Activated CD8-positive, alpha-beta memory T cell treated with anti-CD3 and anti-CD28 coated beads, Interleukin-2, amount 10 ng/mL, durations not matched to agents 7 days and 5 days (primary cell): ENCODE measurements around the gene PIGL. TPM values are rescaled to one million over a fixed set of nuclear protein-coding genes. Genes with fewer than 3 reads are reported as not detected.
"Not testable (repeated sequence)": the region's sequence is repeated elsewhere in the genome, so short reads cannot be mapped to it uniquely, and the experiment has no call there.

Source experiments
- ATAC-seq: fragments of 150-1000 bp; cut with Tn5 transposase; one replicate; pipeline ENCODE4 v1.10.0; 2021; ENCODE audit warnings: moderate library complexity
- CTCF ChIA-PET: fragments of 350-600 bp; sonication (Branson Sonifier 250); formaldehyde crosslinking; loops from one replicate; lab custom pipeline; 2021; ENCODE audit warnings: antibody characterized with exemption; lab: Charles Lee
- DNase-seq: peaks from one replicate; pipeline ENCODE4 v3.0.0-alpha.2; 2020
- H3K27ac Mint-ChIP-seq: one replicate; pipeline ENCODE4 v1.8.0; 2021; ENCODE audit warnings: mild to moderate bottlenecking, mixed read lengths
- H3K27me3 Mint-ChIP-seq: one replicate; pipeline ENCODE4 v1.8.0; 2021; ENCODE audit warnings: mixed read lengths
- H3K36me3 Mint-ChIP-seq: one replicate; pipeline ENCODE4 v1.8.0; 2021; ENCODE audit warnings: mild to moderate bottlenecking, mixed read lengths
- H3K4me1 Mint-ChIP-seq: one replicate; pipeline ENCODE4 v1.8.0; 2021; ENCODE audit warnings: mixed read lengths
- H3K4me3 Mint-ChIP-seq: one replicate; pipeline ENCODE4 v1.8.0; 2021; ENCODE audit warnings: mild to moderate bottlenecking, moderate library complexity, mixed read lengths
- H3K9me3 Mint-ChIP-seq: one replicate; pipeline ENCODE4 v1.8.0; 2022; ENCODE audit warnings: low read depth, mixed read lengths
- total RNA-seq, 2 experiments: library from RNA; stranded (reverse); gene quantifications; one replicate each; pipeline ENCODE4 v1.2.3, GENCODE V29; 2021

PIGL gene
- total RNA-seq, 2 experiments from 2014 or later, result 27.9 to 37.6 TPM

DNA sequence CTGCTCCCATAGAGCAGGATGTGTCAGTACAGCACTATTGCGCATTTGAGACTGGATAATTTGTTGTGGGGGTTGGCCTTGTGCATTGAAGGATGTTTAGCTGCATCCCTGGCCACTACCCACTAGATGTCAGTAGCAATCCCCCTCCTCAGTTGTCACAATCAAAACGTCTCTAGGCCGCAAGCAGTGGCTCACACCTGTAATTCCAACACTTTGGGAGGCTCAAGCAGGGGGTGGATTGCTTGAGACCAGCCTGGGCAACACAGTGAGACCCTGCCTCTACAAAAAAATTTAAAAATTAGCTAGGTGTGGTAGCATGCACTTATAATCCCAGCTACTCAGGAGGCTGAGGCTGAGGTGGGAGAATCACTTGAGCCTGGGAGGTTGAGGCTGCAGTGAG is 87.8 kb downstream of the PIGL start:
- ATAC-seq, result no peak
- Mint-ChIP-seq H3K27ac (no peak overlapping the region), H3K4me1 (no peaks in the 10 kb centered on the region)

GRCh38 chr17:16306211-16306610 is 89.2 kb downstream of the PIGL start:
- DNase-seq (no peak), ATAC-seq (no peak)
- H3K27me3 Mint-ChIP-seq, result no peaks in the 10 kb centered on the region
- H3K27ac Mint-ChIP-seq, result no peak overlapping the region
- peaks cover 6% of the 10 kb centered on the region for H3K36me3 Mint-ChIP-seq
- CTCF ChIA-PET, result interaction anchor here (1.2 to 1.9 kb wide), 3 partner anchors 10 to 35 kb away, joined by 3 to 5 read pairs (median 3); no protein-coding TSS in a partner anchor
- H3K9me3 Mint-ChIP-seq, result no peaks in the 10 kb centered on the region
- H3K4me3 Mint-ChIP-seq, result no peak overlapping the region
- H3K4me1 Mint-ChIP-seq, result peaks cover 5% of the 10 kb centered on the region

More for the DNA sequence above, 87.8 kb downstream of the PIGL start:
- Mint-ChIP-seq H3K27me3 (no peaks in the 10 kb centered on the region), H3K4me3 (no peak overlapping the region), H3K36me3 (peaks cover 1% of the 10 kb centered on the region), H3K9me3 (no peaks in the 10 kb centered on the region)
- no peak for DNase-seq
- CTCF ChIA-PET, result interaction anchor here (0.9 to 1.9 kb wide), 12 partner anchors 8 to 110 kb away, joined by 3 to 8 read pairs (median 4); partner anchors contain the start of genes TRPV2 and UBB

GRCh38 chr17:16312061-16312460 is 95.1 kb downstream of the PIGL start:
- H3K4me3 Mint-ChIP-seq, H3K27me3 Mint-ChIP-seq, CTCF ChIA-PET, ATAC-seq, H3K9me3 Mint-ChIP-seq, H3K27ac Mint-ChIP-seq, H3K36me3 Mint-ChIP-seq, DNase-seq: not testable (repeated sequence)
- H3K4me1 Mint-ChIP-seq, result peaks cover 18% of the 10 kb centered on the region

DNA sequence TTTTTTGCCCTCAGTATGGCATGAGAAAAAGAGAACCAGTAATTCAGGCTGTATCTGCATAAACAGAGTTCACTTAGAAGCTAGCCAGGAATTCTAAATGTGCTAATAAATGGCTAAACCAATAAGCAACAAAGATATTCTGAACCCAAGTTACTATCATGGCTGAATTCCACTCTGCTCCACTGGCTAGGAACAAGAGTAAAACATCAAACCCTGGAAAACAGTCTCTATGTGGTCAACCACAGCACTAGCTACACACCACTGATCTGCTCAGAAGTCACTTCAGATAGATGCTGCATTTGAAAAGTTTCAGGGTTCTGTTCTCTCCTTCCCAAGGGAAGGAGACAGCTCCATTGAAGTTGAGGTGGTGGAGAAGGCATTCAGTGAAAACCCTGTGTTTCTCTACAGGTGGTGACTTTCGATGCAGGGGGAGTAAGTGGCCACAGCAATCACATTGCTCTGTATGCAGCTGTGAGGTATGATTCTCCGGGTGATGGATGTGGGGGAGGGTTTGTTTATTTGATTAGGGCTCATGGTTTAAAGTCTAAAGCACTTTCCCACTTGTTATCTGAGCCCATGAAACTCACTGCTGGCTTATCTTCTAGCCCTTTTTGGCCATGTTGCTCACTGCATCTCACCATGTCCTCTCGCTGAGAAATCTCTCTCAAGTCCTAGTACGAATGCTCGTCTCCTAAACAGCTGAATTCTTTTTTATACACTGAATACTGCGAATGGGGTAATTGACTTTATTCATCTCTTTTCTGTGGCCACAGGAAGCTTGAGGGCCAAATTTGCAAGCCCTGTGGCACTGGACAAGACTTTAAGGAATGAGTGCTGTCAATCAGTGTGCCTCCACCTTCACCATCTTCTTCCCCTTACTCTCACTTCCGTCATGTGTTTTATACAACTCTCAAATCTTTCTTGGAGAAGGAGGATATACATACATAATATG is 96.4 kb downstream of the PIGL start:
- Mint-ChIP-seq H3K4me1 (peaks cover 18% of the 10 kb centered on the region), H3K27me3 (no peaks in the 10 kb centered on the region), H3K36me3 (peaks cover 8% of the 10 kb centered on the region), H3K27ac (no peak overlapping the region), H3K4me3 (no peak overlapping the region), H3K9me3 (no peaks in the 10 kb centered on the region)
- CTCF ChIA-PET, result interaction anchor here (0.6 to 1.2 kb wide), 3 partner anchors 9 to 27 kb away, joined by 3 to 5 read pairs (median 3); no protein-coding TSS in a partner anchor
- ATAC-seq (no peak), DNase-seq (no peak)

GRCh38 chr17:16314189-16314588 is 97.2 kb downstream of the PIGL start:
- H3K9me3 Mint-ChIP-seq, result no peaks in the 10 kb centered on the region
- no peak for ATAC-seq
- CTCF ChIA-PET, result no interaction called here
- no peak for DNase-seq
- peaks cover 9% of the 10 kb centered on the region for H3K36me3 Mint-ChIP-seq
- peaks cover 18% of the 10 kb centered on the region for H3K4me1 Mint-ChIP-seq
- H3K27me3 Mint-ChIP-seq, result no peaks in the 10 kb centered on the region
- H3K4me3 Mint-ChIP-seq, result no peak overlapping the region
- no peak overlapping the region for H3K27ac Mint-ChIP-seq

- Mint-ChIP-seq H3K27me3 (no peaks in the 10 kb centered on the region), H3K36me3 (peaks cover 10% of the 10 kb centered on the region), H3K27ac (no peak overlapping the region), H3K4me3 (no peak overlapping the region), H3K9me3 (no peaks in the 10 kb centered on the region), H3K4me1 (peaks cover 18% of the 10 kb centered on the region)
- CTCF ChIA-PET, result no interaction called here
- ATAC-seq (no peak), DNase-seq (no peak)
These were observed 97.8 kb downstream of the PIGL start for GRCh38 chr17:16314859-16315258.

DNA sequence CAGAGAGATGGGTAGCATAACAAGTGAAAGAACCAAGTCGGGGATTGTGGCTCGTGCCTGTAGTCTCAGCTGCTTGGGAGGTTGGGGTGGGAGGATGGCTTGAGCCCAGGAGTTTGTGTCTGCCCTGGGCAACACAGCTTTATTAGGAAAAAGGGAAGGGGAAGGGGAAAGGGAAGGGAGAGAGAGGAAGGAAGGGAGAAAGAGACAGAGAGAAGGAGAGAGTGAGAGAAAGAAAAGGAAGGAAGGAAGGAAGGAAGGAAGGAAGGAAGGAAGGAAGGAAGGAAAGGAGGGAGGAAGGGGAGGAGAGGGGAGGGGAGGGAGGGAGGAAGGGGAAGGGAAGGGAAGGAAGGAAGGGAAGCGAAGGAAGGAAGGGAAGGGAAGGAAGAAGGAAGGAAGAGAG is 103.0 kb downstream of the PIGL start:
- CTCF ChIA-PET, result no interaction called here
- Mint-ChIP-seq H3K27ac (no peak overlapping the region), H3K4me3 (no peak overlapping the region), H3K27me3 (no peaks in the 10 kb centered on the region), H3K36me3 (peaks cover 5% of the 10 kb centered on the region), H3K9me3 (no peaks in the 10 kb centered on the region), H3K4me1 (no peaks in the 10 kb centered on the region)
- ATAC-seq (no peak), DNase-seq (no peak)

DNA sequence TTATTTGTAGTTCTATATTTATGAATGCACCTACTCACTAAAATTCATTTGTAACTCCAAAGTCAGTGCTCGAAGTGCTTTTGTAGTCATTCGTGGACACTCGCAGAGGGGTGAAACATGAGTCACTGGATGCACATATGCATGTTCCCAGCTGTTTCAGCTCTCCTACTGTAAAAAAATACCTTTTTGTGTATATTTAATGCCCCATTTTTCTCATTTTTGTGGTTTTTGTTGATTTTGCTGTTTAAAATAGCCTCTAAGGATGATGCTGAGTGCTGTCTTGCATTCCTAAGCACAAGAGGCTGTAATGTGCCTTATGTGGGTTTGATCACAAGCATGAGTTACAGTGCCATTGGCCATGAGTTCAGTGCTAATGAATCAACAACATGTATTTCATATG is 105.6 kb downstream of the PIGL start:
- no peak for DNase-seq
- H3K27me3 Mint-ChIP-seq, result no peaks in the 10 kb centered on the region

GRCh38 chr17:16325964-16326363 is 109.0 kb downstream of the PIGL start:
- ATAC-seq (no peak), DNase-seq (no peak)
- no peak overlapping the region for H3K4me3 Mint-ChIP-seq
- H3K4me1 Mint-ChIP-seq, result no peaks in the 10 kb centered on the region
- H3K27me3 Mint-ChIP-seq, result no peaks in the 10 kb centered on the region
- H3K27ac Mint-ChIP-seq, result no peak overlapping the region
- CTCF ChIA-PET, result no interaction called here
- peaks cover 5% of the 10 kb centered on the region for H3K36me3 Mint-ChIP-seq
- no peaks in the 10 kb centered on the region for H3K9me3 Mint-ChIP-seq

More for the DNA sequence above, 105.6 kb downstream of the PIGL start:
- peaks cover 7% of the 10 kb centered on the region for H3K36me3 Mint-ChIP-seq
- no peak for ATAC-seq
- CTCF ChIA-PET, result no interaction called here
- H3K4me3 Mint-ChIP-seq, result no peak overlapping the region
- H3K4me1 Mint-ChIP-seq, result no peaks in the 10 kb centered on the region
- no peak overlapping the region for H3K27ac Mint-ChIP-seq
- H3K9me3 Mint-ChIP-seq, result no peaks in the 10 kb centered on the region

DNA sequence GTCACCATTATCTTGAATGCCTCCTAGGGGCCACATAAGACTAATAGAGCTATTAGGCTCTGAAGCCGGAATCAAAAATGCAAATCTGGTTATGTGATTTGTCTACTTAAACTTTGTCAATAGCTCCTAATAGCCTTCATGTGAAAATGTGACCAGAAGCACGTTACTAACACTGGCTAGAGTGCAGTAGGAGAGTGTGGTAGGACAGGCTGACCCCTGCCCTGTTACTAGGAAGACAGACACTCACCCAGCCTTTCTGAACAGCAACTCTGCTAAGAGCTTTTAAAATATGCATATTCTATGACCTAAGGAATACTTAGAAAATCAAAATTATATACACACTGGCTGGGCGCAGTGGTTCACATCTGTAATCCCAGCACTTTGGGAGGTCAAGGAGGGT is 110.0 kb downstream of the PIGL start:
- Mint-ChIP-seq H3K27me3 (no peaks in the 10 kb centered on the region), H3K9me3 (no peaks in the 10 kb centered on the region), H3K27ac (no peak overlapping the region), H3K36me3 (peaks cover 5% of the 10 kb centered on the region), H3K4me3 (no peak overlapping the region), H3K4me1 (no peaks in the 10 kb centered on the region)
- ATAC-seq (no peak), DNase-seq (no peak)
- CTCF ChIA-PET, result interaction anchor here (1.0 to 1.2 kb wide), 3 partner anchors 14 to 24 kb away, joined by 3 to 4 read pairs (median 3); no protein-coding TSS in a partner anchor

GRCh38 chr17:16328997-16329396 is 112.0 kb downstream of the PIGL start:
- no peak overlapping the region for H3K27ac Mint-ChIP-seq
- H3K9me3 Mint-ChIP-seq, result no peaks in the 10 kb centered on the region
- H3K27me3 Mint-ChIP-seq, result no peaks in the 10 kb centered on the region
- ATAC-seq (no peak), DNase-seq (no peak)
- H3K4me3 Mint-ChIP-seq, result no peak overlapping the region
- no peaks in the 10 kb centered on the region for H3K4me1 Mint-ChIP-seq
- CTCF ChIA-PET, result no interaction called here
- peaks cover 4% of the 10 kb centered on the region for H3K36me3 Mint-ChIP-seq

GRCh38 chr17:16329519-16330271 is 112.7 kb downstream of the PIGL start:
- CTCF ChIA-PET, result no interaction called here
- H3K27ac Mint-ChIP-seq, result no peak overlapping the region
- no peak for ATAC-seq

DNA sequence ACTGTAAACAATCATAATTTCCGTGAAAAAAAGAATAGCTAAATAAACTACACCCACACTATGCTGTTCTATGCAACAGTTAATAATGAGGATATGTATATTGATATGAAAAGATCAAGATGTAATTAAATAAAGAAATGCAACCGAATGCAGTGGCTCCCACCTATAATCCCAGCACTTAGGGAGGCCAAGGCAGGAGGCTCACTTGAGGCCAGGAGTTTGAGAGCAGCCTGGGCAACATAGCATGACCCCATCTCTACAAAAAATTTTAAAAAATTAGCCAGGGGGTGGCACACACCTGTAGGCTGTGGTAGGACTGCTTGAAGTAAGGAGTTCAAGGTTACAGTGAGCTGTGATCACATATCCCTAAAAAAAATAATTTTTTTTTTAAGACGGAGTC is 121.4 kb downstream of the PIGL start:
- Mint-ChIP-seq H3K4me1 (no peaks in the 10 kb centered on the region), H3K36me3 (peaks cover 2% of the 10 kb centered on the region), H3K27me3 (no peaks in the 10 kb centered on the region), H3K27ac (no peak overlapping the region), H3K9me3 (no peaks in the 10 kb centered on the region), H3K4me3 (no peak overlapping the region)
- CTCF ChIA-PET, result interaction anchor here (1.0 to 1.1 kb wide), 2 partner anchors 25 to 52 kb away, joined by 3 to 5 read pairs; no protein-coding TSS in a partner anchor
- ATAC-seq (no peak), DNase-seq (no peak)

More at GRCh38 chr17:16329519-16330271, 112.7 kb downstream of the PIGL start:
- DNase-seq, result no peak
- Mint-ChIP-seq H3K9me3 (no peaks in the 10 kb centered on the region), H3K36me3 (peaks cover 4% of the 10 kb centered on the region), H3K27me3 (no peaks in the 10 kb centered on the region), H3K4me3 (no peak overlapping the region), H3K4me1 (no peaks in the 10 kb centered on the region)
